Measurements from ENCODE around the gene ATPAF1.

- TF ChIP-seq CTCF (IDR thresholded peaks at IDR 0.05; ENCODE audit: low read depth, low read length) (no peak), EZH2phosphoT487 (IDR thresholded peaks at IDR 0.05; ENCODE audit: low read depth) (no peak)
Measured at GRCh38 chr1:46691997-46692790, 24.0 kb upstream of the ATPAF1 start.
